Right lobe of liver (tissue), 4 donors: ENCODE data around the gene SHC2.

ENCODE experiments used
- CTCF ChIP-seq, 4 donors: fragments of 200-600 bp in 3 of 4; fragments of 450-650 bp in 1 of 4; IDR thresholded peaks; one replicate each; pipeline versions ENCODE4 v1.5.1 to v1.8.0; 2016 to 2022; ENCODE audit warnings: antibody characterized with exemption in 4 of 4, mild to moderate bottlenecking in 2 of 4
- POLR2A ChIP-seq: fragments of 450-650 bp; IDR thresholded peaks from one replicate; pipeline ENCODE4 v1.6.1; 2017; ENCODE audit warnings: antibody characterized with exemption, mild to moderate bottlenecking
- donor health status: DM: no; HTN: no; CAD: no.
- donor health status: DM: no; HTN: no; CAD: no.
- donor health status: DM: no; HTN: yes; CAD: no.

- TF ChIP-seq CTCF (IDR thresholded peaks at IDR 0.05) (no peak), POLR2A (no peak)
Measured at GRCh38 chr19:430701-431100, 30.1 kb downstream of the SHC2 start.
